ENCODE measurements around the gene S1PR4. TPM values are rescaled to one million over a fixed set of nuclear protein-coding genes. Genes with fewer than 3 reads are reported as not detected.
"Not testable (repeated sequence)": the region's sequence is repeated elsewhere in the genome, so short reads cannot be mapped to it uniquely, and the experiment has no call there.

Gene S1PR4
- total and polyA plus RNA-seq, 2 donors from 2014 or later: 0.67 to 5.1 TPM

DNA sequence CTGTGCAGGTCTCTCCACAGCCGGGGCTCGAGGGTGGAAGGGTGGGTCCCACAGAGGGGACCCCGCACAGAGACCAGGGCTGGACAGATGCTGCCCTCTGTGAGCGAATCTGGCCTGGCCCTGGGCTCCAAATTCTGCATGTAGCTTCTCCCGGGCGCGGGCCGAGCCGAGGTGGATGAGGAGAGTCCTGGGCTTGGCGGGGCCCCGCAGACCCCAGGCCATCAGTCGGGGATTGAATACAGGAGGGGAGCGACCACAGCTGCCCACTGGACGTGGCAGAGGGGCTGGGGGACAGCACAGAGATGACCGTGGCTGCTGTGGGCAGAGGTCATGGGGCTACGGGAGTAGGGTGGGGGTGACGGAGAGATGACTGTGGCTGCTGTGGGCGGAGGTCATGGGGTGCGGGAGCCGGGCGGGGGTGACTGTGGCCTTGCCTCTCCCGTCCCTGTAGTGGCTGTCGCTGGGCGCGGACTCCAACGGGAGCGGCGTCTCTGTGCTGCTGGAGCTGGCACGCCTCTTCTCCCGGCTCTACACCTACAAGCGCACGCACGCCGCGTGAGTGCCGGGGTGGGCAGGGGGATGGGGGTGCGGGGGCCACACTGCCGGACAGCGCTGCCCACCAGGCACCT, 22.6 kb downstream of the S1PR4 start:
- TF ChIP-seq, protein P1, sequence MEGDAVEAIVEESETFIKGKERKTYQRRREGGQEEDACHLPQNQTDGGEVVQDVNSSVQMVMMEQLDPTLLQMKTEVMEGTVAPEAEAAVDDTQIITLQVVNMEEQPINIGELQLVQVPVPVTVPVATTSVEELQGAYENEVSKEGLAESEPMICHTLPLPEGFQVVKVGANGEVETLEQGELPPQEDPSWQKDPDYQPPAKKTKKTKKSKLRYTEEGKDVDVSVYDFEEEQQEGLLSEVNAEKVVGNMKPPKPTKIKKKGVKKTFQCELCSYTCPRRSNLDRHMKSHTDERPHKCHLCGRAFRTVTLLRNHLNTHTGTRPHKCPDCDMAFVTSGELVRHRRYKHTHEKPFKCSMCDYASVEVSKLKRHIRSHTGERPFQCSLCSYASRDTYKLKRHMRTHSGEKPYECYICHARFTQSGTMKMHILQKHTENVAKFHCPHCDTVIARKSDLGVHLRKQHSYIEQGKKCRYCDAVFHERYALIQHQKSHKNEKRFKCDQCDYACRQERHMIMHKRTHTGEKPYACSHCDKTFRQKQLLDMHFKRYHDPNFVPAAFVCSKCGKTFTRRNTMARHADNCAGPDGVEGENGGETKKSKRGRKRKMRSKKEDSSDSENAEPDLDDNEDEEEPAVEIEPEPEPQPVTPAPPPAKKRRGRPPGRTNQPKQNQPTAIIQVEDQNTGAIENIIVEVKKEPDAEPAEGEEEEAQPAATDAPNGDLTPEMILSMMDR (IDR thresholded peaks at IDR 0.05; ENCODE audit: borderline replicate concordance, extremely low read depth, insufficient read depth): no peak
- no peak overlapping the region for H3K9ac ChIP-seq (ENCODE audit: low read length in 3 of 3)
- no peak overlapping the region for H3K4me3 ChIP-seq (ENCODE audit: low read length in 3 of 3)
- intact Hi-C loops (cut with DNase I): no loop called here
- H3K4me1 ChIP-seq (ENCODE audit: control insufficient read depth in 2 of 3, insufficient read depth in 2 of 3, low read depth in 1 of 3, low read length in 3 of 3): no peaks in the 10 kb centered on the region
- H3K27ac ChIP-seq (ENCODE audit: low read depth in 2 of 2, low read length in 2 of 2): no peak overlapping the region
- FAIRE-seq: no peak
- DNase-seq: no peak
- H3K27me3 ChIP-seq (ENCODE audit: control insufficient read depth, insufficient read depth, low read length): no peaks in the 10 kb centered on the region
- H3K9me3 ChIP-seq (ENCODE audit: control insufficient read depth in 2 of 3, insufficient read depth in 1 of 3, low read length in 3 of 3): no peaks in the 10 kb centered on the region
- peaks cover 0 to under 1% (median 0%) of the 10 kb centered on the region in 3 donors for H3K36me3 ChIP-seq (ENCODE audit: control insufficient read depth in 2 of 3, insufficient read depth in 3 of 3, low read length in 3 of 3)

DNA sequence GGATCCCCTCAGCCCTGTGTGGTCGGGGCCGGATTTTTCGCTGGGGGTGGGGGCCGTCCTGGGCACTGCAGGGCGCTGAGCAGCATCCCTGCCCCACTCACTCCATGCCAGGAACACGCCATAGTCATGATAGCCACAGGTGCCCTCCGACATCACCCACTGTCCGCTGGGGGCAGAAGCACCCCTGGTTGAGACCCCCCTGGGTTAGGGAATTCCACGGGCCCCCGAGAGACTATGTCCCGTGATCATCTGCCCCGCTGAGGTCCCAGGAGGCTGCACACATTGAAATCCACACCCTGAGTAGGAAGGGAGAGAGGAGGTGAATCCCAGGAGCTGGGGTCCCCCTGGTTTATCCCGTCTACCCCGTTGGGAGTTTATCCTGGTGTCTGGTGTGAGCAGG, 23.3 kb downstream of the S1PR4 start:
- H3K9me3 ChIP-seq (ENCODE audit: control insufficient read depth in 2 of 3, insufficient read depth in 1 of 3, low read length in 3 of 3): no peaks in the 10 kb centered on the region
- H3K9ac ChIP-seq (ENCODE audit: low read length in 3 of 3): no peak overlapping the region
- TF ChIP-seq, protein P1 (IDR thresholded peaks at IDR 0.05; ENCODE audit: borderline replicate concordance, extremely low read depth, insufficient read depth): no peak
- DNase-seq (no peak), FAIRE-seq (no peak)
- intact Hi-C loops (cut with DNase I): no loop called here
- peaks cover 0 to 5% (median 2%) of the 10 kb centered on the region in 3 donors for H3K36me3 ChIP-seq (ENCODE audit: control insufficient read depth in 2 of 3, insufficient read depth in 3 of 3, low read length in 3 of 3)
- no peaks in the 10 kb centered on the region for H3K27me3 ChIP-seq (ENCODE audit: control insufficient read depth, insufficient read depth, low read length)
- H3K4me1 ChIP-seq (ENCODE audit: control insufficient read depth in 2 of 3, insufficient read depth in 2 of 3, low read depth in 1 of 3, low read length in 3 of 3): no peaks in the 10 kb centered on the region
- no peak overlapping the region for H3K27ac ChIP-seq (ENCODE audit: low read depth in 2 of 2, low read length in 2 of 2)
- no peak overlapping the region for H3K4me3 ChIP-seq (ENCODE audit: low read length in 3 of 3)

DNA sequence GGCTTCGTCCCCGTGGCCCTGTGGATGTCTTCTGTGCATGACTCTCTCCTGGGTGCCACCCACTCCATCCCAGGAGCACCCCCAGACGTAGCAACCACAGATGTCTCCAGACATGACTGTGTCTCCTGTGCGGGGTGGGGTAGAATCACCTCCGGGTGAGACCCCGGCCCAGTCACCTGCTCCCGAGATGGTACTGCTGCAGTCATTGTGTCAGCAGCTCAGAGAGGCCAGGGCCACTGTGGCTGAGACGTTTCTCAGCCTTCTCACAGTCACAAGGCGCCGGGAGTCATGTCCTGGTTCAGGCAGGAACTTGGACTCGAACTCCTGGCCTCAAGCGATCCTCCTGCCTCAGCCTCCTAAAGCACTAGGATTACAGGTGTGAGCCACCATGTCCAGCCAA, 23.8 kb downstream of the S1PR4 start:
- Histone ChIP-seq H3K36me3 (ENCODE audit: control insufficient read depth in 2 of 3, insufficient read depth in 3 of 3, low read length in 3 of 3) (peaks cover 0 to 5% (median 2%) of the 10 kb centered on the region in 3 donors), H3K27me3 (ENCODE audit: control insufficient read depth, insufficient read depth, low read length) (no peaks in the 10 kb centered on the region), H3K9ac (ENCODE audit: low read length in 3 of 3) (no peak overlapping the region), H3K4me3 (ENCODE audit: low read length in 3 of 3) (no peak overlapping the region), H3K27ac (ENCODE audit: low read depth in 2 of 2, low read length in 2 of 2) (no peak overlapping the region), H3K4me1 (ENCODE audit: control insufficient read depth in 2 of 3, insufficient read depth in 2 of 3, low read depth in 1 of 3, low read length in 3 of 3) (no peaks in the 10 kb centered on the region), H3K9me3 (ENCODE audit: control insufficient read depth in 2 of 3, insufficient read depth in 1 of 3, low read length in 3 of 3) (no peaks in the 10 kb centered on the region)
- intact Hi-C loops (cut with DNase I): no loop called here
- no peak for FAIRE-seq
- TF ChIP-seq, protein P1 (IDR thresholded peaks at IDR 0.05; ENCODE audit: borderline replicate concordance, extremely low read depth, insufficient read depth): no peak
- DNase-seq: peak in 1 of 5 donors; percentile 39

DNA sequence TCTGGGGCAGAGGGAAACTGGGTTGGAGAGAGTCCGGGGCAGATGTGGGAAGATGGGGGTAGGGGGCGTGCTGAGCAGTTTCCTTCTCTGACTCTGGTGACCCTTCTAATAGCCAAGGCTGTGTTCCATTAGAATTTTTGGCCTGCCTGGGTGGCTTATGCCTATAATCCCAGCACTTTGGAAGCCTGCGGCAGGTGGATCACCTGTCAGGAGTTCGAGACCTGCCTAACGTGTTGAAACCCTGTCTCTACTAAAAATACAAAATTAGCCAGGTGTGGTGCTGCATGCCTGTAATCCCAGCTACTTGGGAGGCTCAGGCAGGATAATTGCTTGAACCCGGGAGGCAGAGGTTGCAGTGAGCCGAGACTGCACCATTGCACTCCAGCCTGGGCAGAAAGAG, 24.3 kb downstream of the S1PR4 start:
- H3K4me3 ChIP-seq (ENCODE audit: low read length in 3 of 3); intact Hi-C loops (cut with DNase I); H3K9me3 ChIP-seq (ENCODE audit: control insufficient read depth in 2 of 3, insufficient read depth in 1 of 3, low read length in 3 of 3); H3K9ac ChIP-seq (ENCODE audit: low read length in 3 of 3); FAIRE-seq; H3K27ac ChIP-seq (ENCODE audit: low read depth in 2 of 2, low read length in 2 of 2); H3K36me3 ChIP-seq (ENCODE audit: control insufficient read depth in 2 of 3, insufficient read depth in 3 of 3, low read length in 3 of 3); H3K27me3 ChIP-seq (ENCODE audit: control insufficient read depth, insufficient read depth, low read length); H3K4me1 ChIP-seq (ENCODE audit: control insufficient read depth in 2 of 3, insufficient read depth in 2 of 3, low read depth in 1 of 3, low read length in 3 of 3); DNase-seq: not testable (repeated sequence)
